Urinary bladder (tissue), 4 donors: ENCODE results near the gene KRTAP10-6. TPM values are rescaled to one million over a fixed set of nuclear protein-coding genes. Genes with fewer than 3 reads are reported as not detected.

Experiments
- DNase-seq: peaks from one replicate; pipeline ENCODE4 v3.0.0-alpha.2; 2015; ENCODE audit errors: extremely low spot score
- H3K27ac ChIP-seq: one replicate; pipeline ENCODE4 v1.5.1; 2013; ENCODE audit warnings: low read depth, mild to moderate bottlenecking, moderate library complexity
- H3K36me3 ChIP-seq: one replicate; pipeline ENCODE4 v1.6.1; 2013; ENCODE audit warnings: mild to moderate bottlenecking, moderate library complexity; ENCODE audit not compliant: insufficient read depth
- H3K4me1 ChIP-seq: one replicate; pipeline ENCODE4 v1.6.1; 2013; ENCODE audit warnings: mild to moderate bottlenecking, moderate library complexity; ENCODE audit not compliant: insufficient read depth
- H3K4me3 ChIP-seq: one replicate; pipeline ENCODE4 v1.5.1; 2013; ENCODE audit warnings: low read depth, low read length
- WGBS: extraction: QIAGEN DNeasy Blood & Tissue Kit; methylation state at CpG from one replicate; pipeline ENCODE4 v1.1.7; 2013; 5-methylcytosine and 5-hydroxymethylcytosine counted together
- polyA plus RNA-seq: library from polyadenylated mRNA; stranded (reverse); fragments of 200-250 nt; gene quantifications from one replicate; pipeline ENCODE4 v1.2.3, GENCODE V29; 2013
- total RNA-seq: library from RNA; depleted of rRNA; stranded (reverse); fragments of >200 nt; gene quantifications from one replicate; pipeline ENCODE4 v1.2.3, GENCODE V29; 2014
- donor health status: healthy with polysubstance abuse.
- donor health status: healthy.

Gene KRTAP10-6
- total and polyA plus RNA-seq, 2 donors = not detected

- no peak within 1 kb of the TSS for H3K4me3 ChIP-seq
- 49% methylated on average over 7 of the region's 7 CpGs for WGBS
- DNase-seq = no peak
Observed at GRCh38 chr21:44626673-44627143, 34.4 kb upstream of the KRTAP10-6 start, which contains the start of gene KRTAP10-9. Gene KRTAP10-9, plus strand, starts transcription at chr21:44627093. Its CDS starts 79 bp downstream, at chr21:44627172.

GRCh38 chr21:44626262-44626661 lies 34.0 kb upstream of the KRTAP10-6 start:
- no peak for DNase-seq
- Histone ChIP-seq H3K36me3 (no peaks in the 10 kb centered on the region), H3K4me1 (no peaks in the 10 kb centered on the region), H3K4me3 (no peak overlapping the region), H3K27ac (no peak overlapping the region)
- WGBS = 69% methylated on average over 10 of the region's 10 CpGs

More at GRCh38 chr21:44626673-44627143, 34.4 kb upstream of the KRTAP10-6 start, which contains the start of gene KRTAP10-9:
- H3K36me3 ChIP-seq = no peaks in the 10 kb centered on the region
- H3K27ac ChIP-seq = no peak within 1 kb of the TSS
- no peaks in the 10 kb centered on the region for H3K4me1 ChIP-seq

- DNase-seq = no peak
- WGBS = 89% methylated on average over 7 of the region's 7 CpGs
Observed at GRCh38 chr21:44625756-44626155, 33.5 kb upstream of the KRTAP10-6 start.

GRCh38 chr21:44623575-44623974 lies 31.3 kb upstream of the KRTAP10-6 start:
- no peak overlapping the region for H3K27ac ChIP-seq
- no peaks in the 10 kb centered on the region for H3K36me3 ChIP-seq
- H3K4me1 ChIP-seq = no peaks in the 10 kb centered on the region
- no peak for DNase-seq
- no peak overlapping the region for H3K4me3 ChIP-seq

More at GRCh38 chr21:44625756-44626155, 33.5 kb upstream of the KRTAP10-6 start:
- H3K27ac ChIP-seq = no peak overlapping the region
- no peaks in the 10 kb centered on the region for H3K36me3 ChIP-seq
- no peak overlapping the region for H3K4me3 ChIP-seq
- H3K4me1 ChIP-seq = no peaks in the 10 kb centered on the region

- H3K4me3 ChIP-seq = no peak overlapping the region
- no peaks in the 10 kb centered on the region for H3K4me1 ChIP-seq
- no peak for DNase-seq
- 85% methylated on average over 6 of the region's 6 CpGs for WGBS
- no peak overlapping the region for H3K27ac ChIP-seq
- H3K36me3 ChIP-seq = no peaks in the 10 kb centered on the region
Observed at GRCh38 chr21:44619886-44620285, 27.6 kb upstream of the KRTAP10-6 start.

GRCh38 chr21:44618909-44619308 lies 26.6 kb upstream of the KRTAP10-6 start:
- Histone ChIP-seq H3K4me1 (no peaks in the 10 kb centered on the region), H3K4me3 (no peak overlapping the region), H3K36me3 (no peaks in the 10 kb centered on the region), H3K27ac (no peak overlapping the region)
- 70% methylated on average over 3 of the region's 3 CpGs for WGBS
- no peak for DNase-seq

- 24% methylated on average over 4 of the region's 4 CpGs for WGBS
- no peaks in the 10 kb centered on the region for H3K36me3 ChIP-seq
- H3K4me1 ChIP-seq = no peaks in the 10 kb centered on the region
- DNase-seq = no peak
- H3K27ac ChIP-seq = no peak overlapping the region
- H3K4me3 ChIP-seq = no peak overlapping the region
Observed at GRCh38 chr21:44618504-44618903, 26.2 kb upstream of the KRTAP10-6 start.

- no peaks in the 10 kb centered on the region for H3K4me1 ChIP-seq
- no peak for DNase-seq
- H3K36me3 ChIP-seq = no peaks in the 10 kb centered on the region
- no peak overlapping the region for H3K27ac ChIP-seq
- 55% methylated on average over 8 of the region's 8 CpGs for WGBS
- no peak overlapping the region for H3K4me3 ChIP-seq
Observed at GRCh38 chr21:44617071-44617501, 24.8 kb upstream of the KRTAP10-6 start.

- no peak for DNase-seq
- WGBS = 73% methylated on average over 16 of the region's 16 CpGs
- H3K4me1 ChIP-seq = no peaks in the 10 kb centered on the region
- no peaks in the 10 kb centered on the region for H3K36me3 ChIP-seq
- no peak overlapping the region for H3K27ac ChIP-seq
- no peak overlapping the region for H3K4me3 ChIP-seq
Observed at GRCh38 chr21:44616591-44616926, 24.3 kb upstream of the KRTAP10-6 start.

- DNase-seq = no peak
- Histone ChIP-seq H3K27ac (no peak overlapping the region), H3K36me3 (no peaks in the 10 kb centered on the region), H3K4me1 (no peaks in the 10 kb centered on the region), H3K4me3 (no peak overlapping the region)
- 72% methylated on average over 17 of the region's 17 CpGs for WGBS
Observed at GRCh38 chr21:44615911-44616590, 23.7 kb upstream of the KRTAP10-6 start.

GRCh38 chr21:44615466-44615865 lies 23.2 kb upstream of the KRTAP10-6 start:
- no peak for DNase-seq
- no peak overlapping the region for H3K27ac ChIP-seq
- H3K4me1 ChIP-seq = no peaks in the 10 kb centered on the region
- 63% methylated on average over 8 of the region's 8 CpGs for WGBS
- no peaks in the 10 kb centered on the region for H3K36me3 ChIP-seq
- no peak overlapping the region for H3K4me3 ChIP-seq

- no peak for DNase-seq
- WGBS = 89% methylated on average over 28 of the region's 28 CpGs
- H3K4me3 ChIP-seq = no peak overlapping the region
Observed at GRCh38 chr21:44614961-44615391, 22.7 kb upstream of the KRTAP10-6 start.

GRCh38 chr21:44614161-44614631 lies 21.9 kb upstream of the KRTAP10-6 start:
- 75% methylated on average over 20 of the region's 20 CpGs for WGBS
- H3K4me1 ChIP-seq = no peaks in the 10 kb centered on the region

More at GRCh38 chr21:44614961-44615391, 22.7 kb upstream of the KRTAP10-6 start:
- Histone ChIP-seq H3K4me1 (no peaks in the 10 kb centered on the region), H3K27ac (no peak overlapping the region), H3K36me3 (no peaks in the 10 kb centered on the region)

GRCh38 chr21:44613386-44614155 lies 21.3 kb upstream of the KRTAP10-6 start:
- H3K36me3 ChIP-seq = no peaks in the 10 kb centered on the region
- H3K27ac ChIP-seq = no peak overlapping the region
- H3K4me1 ChIP-seq = no peaks in the 10 kb centered on the region
- WGBS = 88% methylated on average over 26 of the region's 26 CpGs
- no peak for DNase-seq
- H3K4me3 ChIP-seq = no peak overlapping the region

More at GRCh38 chr21:44614161-44614631, 21.9 kb upstream of the KRTAP10-6 start:
- no peak for DNase-seq
- Histone ChIP-seq H3K36me3 (no peaks in the 10 kb centered on the region), H3K27ac (no peak overlapping the region), H3K4me3 (no peak overlapping the region)
